T-helper 1 cell treated with Interleukin-12 subunit alpha and Interleukin-12 subunit beta and Interleukin-4 antibody, amounts not matched to agents 30 μg/mL and 1 μg/mL, for 36 hours (primary cell): Measurements from ENCODE around the gene HIP1.
"Not testable (repeated sequence)": the region's sequence is repeated elsewhere in the genome, so short reads cannot be mapped to it uniquely, and the experiment has no call there.

Experiments
- H3K27ac Mint-ChIP-seq: one replicate; pipeline ENCODE4 v1.8.0; 2021; ENCODE audit warnings: mild to moderate bottlenecking, mixed read lengths
- H3K27me3 Mint-ChIP-seq: one replicate; pipeline ENCODE4 v1.8.0; 2021; ENCODE audit warnings: low read depth, mixed read lengths
- H3K36me3 Mint-ChIP-seq: one replicate; pipeline ENCODE4 v1.8.0; 2021; ENCODE audit warnings: low read depth, mixed read lengths
- H3K4me1 Mint-ChIP-seq: one replicate; pipeline ENCODE4 v1.8.0; 2021; ENCODE audit warnings: low read depth, mixed read lengths
- H3K4me3 Mint-ChIP-seq: one replicate; pipeline ENCODE4 v1.8.0; 2021; ENCODE audit warnings: mild to moderate bottlenecking, moderate library complexity, mixed read lengths
- H3K9me3 Mint-ChIP-seq: one replicate; pipeline ENCODE4 v1.8.0; 2021; ENCODE audit warnings: mixed read lengths

The HIP1 gene

DNA sequence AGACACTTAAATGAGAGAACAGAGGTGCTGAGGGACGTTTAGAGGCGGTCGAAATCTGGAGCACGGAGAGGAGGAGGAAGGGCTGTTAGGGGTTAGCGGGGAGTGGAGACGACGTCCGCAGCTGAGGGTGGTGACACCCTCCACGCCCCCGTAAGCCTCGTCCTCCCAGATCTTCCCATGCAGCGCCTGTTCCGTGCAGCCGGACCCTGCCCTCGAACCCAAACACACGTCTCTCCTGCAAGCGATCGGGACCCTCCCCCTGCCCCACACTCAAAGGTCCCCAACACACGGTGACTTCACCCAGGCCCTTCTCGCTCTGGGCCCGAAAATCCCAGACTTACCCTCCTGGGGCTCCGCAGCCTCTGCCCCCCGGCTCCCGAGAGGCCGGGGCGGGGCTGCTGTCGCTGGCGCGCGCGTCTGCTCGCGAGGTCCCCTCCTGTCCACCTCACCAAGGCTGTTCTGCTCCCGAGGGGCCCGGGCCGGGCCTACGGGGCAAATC, 211.5 kb downstream of the HIP1 start:
- H3K27me3 Mint-ChIP-seq, H3K9me3 Mint-ChIP-seq: not testable (repeated sequence)
- peaks cover 30% of the 10 kb centered on the region for H3K36me3 Mint-ChIP-seq
- peak overlapping the region; percentile 74 for H3K27ac Mint-ChIP-seq
- H3K4me1 Mint-ChIP-seq, result peaks cover 20% of the 10 kb centered on the region
- H3K4me3 Mint-ChIP-seq, result peak overlapping the region; percentile 94

DNA sequence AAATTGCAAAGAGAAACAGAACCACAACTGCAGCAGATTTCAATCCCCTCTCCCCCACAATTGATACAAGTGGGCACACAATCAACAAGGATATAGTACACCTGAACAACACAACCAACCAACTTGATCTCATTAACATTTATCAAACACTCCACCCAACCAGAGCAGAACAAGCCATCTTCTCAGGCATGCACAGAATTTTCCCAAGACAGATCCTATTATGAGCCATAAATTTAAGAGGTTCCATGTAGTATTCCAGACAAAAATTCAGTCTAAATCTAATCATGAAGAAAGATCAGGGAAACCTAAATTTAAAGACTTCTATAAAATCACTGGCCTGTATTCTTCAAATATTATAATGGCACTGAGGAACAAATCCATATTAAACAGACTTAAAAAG, 217.0 kb downstream of the HIP1 start:
- H3K4me1 Mint-ChIP-seq, result peaks cover 20% of the 10 kb centered on the region
- not testable (repeated sequence) for H3K27ac Mint-ChIP-seq, H3K4me3 Mint-ChIP-seq, H3K27me3 Mint-ChIP-seq
- peaks cover 13% of the 10 kb centered on the region for H3K9me3 Mint-ChIP-seq
- H3K36me3 Mint-ChIP-seq, result peaks cover 53% of the 10 kb centered on the region

DNA sequence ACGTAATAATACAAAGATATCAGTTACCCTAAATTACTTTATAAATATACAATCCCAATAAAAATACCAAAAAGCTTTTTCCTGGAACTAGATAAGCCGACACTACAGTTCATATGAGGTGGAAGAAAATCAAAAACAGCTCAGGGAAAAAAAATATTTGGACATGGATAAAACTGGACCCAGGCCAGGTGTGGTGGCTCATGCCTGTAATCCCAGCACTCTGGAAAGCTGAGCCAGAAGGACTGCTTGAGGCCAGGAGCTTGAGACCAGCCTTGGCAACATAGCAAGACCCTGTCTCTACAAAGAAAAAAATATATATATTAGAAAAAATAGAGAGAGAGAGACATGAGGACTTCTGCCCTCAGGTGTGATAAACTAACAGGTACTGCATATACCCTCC, 219.9 kb downstream of the HIP1 start:
- not testable (repeated sequence) for H3K4me1 Mint-ChIP-seq, H3K4me3 Mint-ChIP-seq, H3K27me3 Mint-ChIP-seq, H3K27ac Mint-ChIP-seq
- Mint-ChIP-seq H3K9me3 (peaks cover 13% of the 10 kb centered on the region), H3K36me3 (peaks cover 44% of the 10 kb centered on the region)

DNA sequence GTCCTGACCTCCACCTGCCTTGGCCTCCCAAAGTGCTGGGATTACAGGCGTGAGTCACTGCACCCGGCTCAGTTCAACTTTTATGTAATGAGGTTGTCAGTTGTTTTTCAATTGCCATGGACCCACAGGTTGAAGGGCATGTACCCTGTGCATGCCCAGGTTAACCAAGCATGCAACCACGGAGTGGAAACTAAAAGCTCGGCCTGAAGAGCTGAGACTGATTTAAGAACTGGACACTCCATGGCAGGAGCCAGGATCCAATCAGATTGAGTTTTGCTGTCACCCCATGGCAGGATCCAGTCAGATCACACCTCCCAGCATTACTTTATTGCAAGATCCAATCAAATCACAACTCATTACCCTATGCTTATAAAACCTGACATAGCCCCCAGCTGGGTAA, 229.7 kb downstream of the HIP1 start:
- H3K27ac Mint-ChIP-seq, result not testable (repeated sequence)

DNA sequence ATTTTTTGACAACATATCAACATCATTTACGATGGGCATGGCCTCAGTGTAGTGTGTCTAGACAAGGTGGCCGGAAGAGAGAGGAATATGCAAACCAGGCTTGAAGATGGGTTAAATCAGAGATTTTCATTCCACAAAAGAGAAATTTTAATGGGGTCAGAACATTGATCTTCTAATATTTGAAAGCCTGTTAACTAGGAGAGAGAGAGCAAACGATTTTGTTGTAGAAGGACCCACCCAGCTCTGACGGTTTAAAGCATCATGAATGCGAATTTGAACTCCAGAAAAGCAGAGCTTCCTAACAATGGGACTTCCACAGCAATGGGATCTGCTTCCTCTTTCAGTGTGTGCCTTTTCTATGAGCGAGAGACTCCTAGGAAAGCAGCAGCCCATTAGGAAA, 246.7 kb downstream of the HIP1 start, which contains the start of gene SPDYE5:
SPDYE5 (plus strand) TSS at position 301 of the 400 bp plus-strand sequence. CDS start 1,728 bp downstream, outside the sequence.
- not testable (repeated sequence) for H3K4me1 Mint-ChIP-seq, H3K36me3 Mint-ChIP-seq, H3K4me3 Mint-ChIP-seq, H3K9me3 Mint-ChIP-seq, H3K27me3 Mint-ChIP-seq, H3K27ac Mint-ChIP-seq

More for the DNA sequence above, 229.7 kb downstream of the HIP1 start:
- H3K9me3 Mint-ChIP-seq, H3K4me3 Mint-ChIP-seq, H3K36me3 Mint-ChIP-seq, H3K27me3 Mint-ChIP-seq, H3K4me1 Mint-ChIP-seq: not testable (repeated sequence)

DNA sequence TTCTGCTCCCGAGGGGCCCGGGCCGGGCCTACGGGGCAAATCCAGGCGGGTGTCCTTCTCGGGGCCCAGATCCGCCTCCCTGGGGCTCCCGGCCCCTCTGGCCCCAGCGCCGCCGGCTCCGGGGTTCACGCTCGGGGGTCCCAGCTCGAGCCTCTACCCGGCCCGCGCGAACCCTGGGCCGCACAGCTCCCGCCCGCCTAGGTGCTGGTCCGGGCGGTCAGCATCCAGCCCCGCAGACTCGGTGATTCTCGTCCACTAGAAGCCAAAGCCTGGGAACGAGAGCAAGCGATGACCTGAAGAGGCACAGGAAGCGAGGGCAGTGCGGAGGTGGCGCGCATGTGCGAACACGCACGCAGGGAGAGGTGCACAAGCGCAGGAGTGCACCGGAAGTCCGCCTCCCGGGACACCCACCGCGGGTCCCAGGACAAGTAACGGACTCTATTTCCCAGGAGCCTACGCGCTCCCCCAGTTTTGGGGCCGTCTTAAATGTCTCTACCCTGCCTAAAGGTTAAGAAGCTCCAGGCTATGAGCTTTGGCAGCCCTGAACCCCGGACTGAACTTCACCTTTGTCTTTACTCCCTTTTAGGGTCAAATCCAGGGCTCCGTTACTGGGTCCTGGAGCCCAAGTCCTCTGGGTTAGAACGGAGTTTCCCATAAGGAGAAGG, 252.6 kb downstream of the HIP1 start, which contains the start of gene POM121C:
POM121C (minus strand) TSS at position 321 of the 665 bp plus-strand sequence. CDS start 44,803 bp downstream, outside the sequence.
- H3K9me3 Mint-ChIP-seq, H3K36me3 Mint-ChIP-seq, H3K27me3 Mint-ChIP-seq, H3K4me1 Mint-ChIP-seq: not testable (repeated sequence)
- Mint-ChIP-seq H3K4me3 (peak within 1 kb of the TSS; percentile 85), H3K27ac (peak within 1 kb of the TSS; percentile 84)

DNA sequence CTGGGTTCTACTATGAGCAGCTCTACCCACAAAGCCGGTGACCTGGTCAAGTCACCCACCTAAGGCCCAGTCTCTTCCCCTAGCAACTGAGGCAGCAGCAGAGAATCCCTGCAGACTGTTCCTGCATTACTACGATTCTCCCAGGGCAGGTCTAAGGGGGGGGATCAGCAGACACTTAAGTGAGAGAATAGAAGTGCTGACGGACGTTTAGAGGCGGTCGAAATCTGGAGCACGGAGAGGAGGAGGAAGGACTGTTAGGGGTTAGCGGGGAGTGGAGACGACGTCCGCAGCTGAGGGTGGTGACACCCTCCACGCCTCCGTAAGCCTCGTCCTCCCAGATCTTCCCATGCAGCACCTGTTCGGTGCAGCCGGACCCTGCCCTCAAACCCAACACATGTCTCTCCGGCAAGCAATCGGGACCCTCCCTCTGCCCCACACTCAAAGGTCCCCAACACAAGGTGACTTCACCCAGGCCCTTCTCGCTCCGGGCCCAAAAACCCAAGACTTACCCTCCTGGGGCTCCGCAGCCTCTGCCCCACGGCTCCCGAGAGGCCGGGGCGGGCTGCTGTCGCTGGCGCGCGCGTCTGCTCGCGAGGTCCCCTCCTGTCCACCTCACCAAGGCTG, 253.3 kb downstream of the HIP1 start:
- H3K36me3 Mint-ChIP-seq, H3K4me1 Mint-ChIP-seq, H3K9me3 Mint-ChIP-seq, H3K27me3 Mint-ChIP-seq: not testable (repeated sequence)
- Mint-ChIP-seq H3K4me3 (peak overlapping the region; percentile 85), H3K27ac (peak overlapping the region; percentile 84)
